DMS 273 (cell line): ENCODE results near the gene UNK.
"Not testable (repeated sequence)": the region's sequence is repeated elsewhere in the genome, so short reads cannot be mapped to it uniquely, and the experiment has no call there.

ENCODE experiments used
- DNase-seq: peaks from one replicate; lab custom pipeline; 2025; ENCODE audit not compliant: unreplicated experiment; lab: John Stamatoyannopoulos, UW

Gene UNK

DNA sequence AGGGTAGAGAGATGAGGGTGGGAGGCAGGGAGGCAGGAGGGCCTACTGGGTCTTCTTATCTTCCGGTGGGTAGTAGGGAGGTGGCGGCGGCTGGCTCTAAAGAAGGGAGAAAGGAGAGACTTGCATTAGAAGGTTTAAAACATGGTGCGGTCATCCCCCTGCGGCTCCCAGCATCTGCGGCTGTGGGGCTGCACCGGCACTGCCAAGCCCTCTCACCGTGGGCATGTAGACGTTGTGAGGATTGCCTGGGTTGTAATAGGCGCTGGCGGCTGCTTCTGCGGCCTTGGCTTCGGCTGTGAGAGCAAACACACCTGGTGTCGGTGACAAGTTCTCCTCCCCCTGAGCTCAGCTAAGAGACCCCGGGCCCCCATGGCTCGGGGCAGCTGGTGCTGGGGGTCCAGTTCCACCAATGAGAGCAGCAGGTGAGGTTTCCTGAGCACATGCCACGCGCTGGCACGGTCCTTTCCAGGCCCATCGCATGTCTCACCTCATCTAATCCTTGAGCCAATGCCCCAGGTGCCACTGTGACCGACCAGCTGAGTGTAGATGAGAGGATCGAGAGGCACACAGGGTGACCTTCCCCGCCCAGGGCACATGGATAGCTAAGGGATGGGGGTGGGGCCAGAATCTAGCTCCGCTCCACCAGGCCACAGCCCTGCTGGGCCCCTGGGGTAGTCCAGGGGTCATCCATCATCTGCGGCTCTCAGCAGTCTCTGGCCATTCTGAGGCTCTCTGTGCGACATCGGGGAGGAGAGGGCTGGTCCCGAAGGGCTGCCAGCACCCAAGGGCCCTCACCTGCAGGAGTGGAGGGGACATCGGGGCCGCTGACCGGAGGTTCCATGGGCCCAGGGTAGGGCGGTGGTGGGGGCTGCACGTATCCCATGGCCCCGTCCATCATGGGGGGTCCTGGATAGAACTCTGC, 62.3 kb downstream of the UNK start:
- no peak for DNase-seq

DNA sequence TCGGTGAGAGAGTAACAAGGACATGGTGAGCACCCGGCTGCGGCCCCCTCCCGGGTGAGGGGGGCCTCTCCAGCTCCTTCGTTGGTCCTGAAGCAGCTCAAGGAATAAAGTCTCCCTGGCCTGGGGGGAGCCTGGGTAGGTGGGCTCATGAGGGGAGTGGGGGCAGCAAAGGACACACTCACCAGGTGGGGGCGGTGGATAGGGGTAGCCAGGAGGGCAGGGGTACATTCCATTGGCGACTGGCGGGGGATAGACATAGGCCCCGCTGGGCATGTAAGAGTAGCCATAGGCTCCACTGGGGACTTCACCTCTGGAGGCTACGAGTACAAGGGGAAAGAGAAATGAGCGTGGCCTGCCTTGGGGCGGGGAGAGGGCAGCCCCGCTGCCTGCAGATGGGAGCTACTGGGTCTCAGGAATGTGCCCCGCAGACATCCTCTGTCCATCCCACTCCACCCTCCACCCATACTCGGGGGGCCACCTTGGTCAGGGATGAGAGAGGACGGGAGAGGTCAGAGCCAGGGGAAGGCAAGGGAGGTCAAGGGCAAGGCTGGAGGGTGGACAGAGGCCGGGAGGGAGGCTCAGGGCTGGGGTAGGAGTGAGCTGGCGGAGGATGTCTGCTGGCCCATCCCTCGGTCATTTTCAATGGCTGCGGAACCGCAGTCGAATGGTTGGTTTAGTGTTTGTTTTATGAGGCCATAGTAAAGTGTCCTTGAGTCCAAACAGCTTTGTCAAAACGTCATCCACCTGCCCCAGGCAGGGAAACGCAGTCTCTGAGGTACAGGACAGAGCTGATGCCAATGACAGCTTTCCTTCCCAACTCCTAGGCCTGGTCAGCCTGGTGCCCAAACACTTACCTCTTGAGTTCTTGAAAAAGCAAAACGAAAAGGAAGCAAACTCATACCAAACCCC, 63.3 kb downstream of the UNK start:
- DNase-seq: no peak

GRCh38 chr17:75848523-75849278, 64.1 kb downstream of the UNK start:
- DNase-seq: peak; percentile 83

GRCh38 chr17:75849279-75849646, 64.7 kb downstream of the UNK start:
- DNase-seq: peak; percentile 49

DNA sequence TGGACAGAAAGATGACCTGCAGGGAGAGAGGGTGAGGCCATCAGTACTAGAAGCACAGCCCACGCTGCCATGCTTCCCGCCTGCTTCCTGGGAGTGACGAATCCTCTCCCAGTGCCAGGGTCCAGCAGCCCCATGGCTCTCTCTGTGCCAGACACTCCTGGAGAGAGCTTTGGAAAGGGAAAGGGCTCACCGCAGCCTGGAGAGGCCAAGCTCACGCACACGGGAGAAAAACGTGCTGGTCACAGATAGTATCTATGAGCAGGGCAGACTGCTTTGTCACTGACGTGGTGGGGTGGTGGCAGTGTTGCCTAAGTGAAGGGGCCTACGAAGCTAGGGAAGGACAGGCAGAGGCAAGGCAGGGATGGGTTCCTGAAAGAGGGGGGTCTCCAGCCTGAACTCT, 65.1 kb downstream of the UNK start:
- no peak for DNase-seq

DNA sequence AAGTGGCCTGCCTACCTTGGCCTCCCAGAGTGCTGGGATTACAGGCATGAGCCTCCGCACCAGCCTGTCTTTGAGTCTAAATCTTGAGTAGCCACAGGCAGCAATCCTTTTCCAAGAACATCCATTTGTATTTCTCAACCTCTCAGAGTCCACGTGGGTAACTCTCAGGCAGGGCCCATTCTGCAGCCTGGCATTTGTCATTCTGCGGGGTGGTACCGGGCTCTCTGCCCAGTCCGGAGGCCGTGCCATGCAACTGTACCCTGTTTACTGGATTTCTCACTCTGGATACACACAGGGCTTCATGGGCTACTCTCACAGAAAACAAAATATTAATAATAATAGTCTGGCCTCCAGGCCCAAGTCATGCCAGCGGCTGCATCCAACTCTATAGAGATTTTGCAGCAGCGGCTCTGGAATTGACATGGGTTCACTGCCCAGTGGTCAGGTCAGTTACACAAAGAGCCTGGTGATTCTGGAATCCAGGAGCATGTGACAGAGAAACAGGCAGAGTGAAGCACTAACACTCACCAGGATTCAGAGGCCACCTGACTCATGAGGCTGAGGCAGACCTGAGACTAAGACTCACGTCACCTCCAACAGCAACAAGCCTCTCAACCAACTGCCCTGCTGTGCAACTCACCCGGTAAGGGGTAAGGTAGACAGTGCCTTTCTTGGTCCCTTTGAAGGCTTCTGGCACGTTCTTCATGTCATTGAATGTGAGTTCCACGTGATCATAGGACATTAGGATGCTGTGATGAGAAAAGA, 66.5 kb downstream of the UNK start:
- no peak for DNase-seq

DNA sequence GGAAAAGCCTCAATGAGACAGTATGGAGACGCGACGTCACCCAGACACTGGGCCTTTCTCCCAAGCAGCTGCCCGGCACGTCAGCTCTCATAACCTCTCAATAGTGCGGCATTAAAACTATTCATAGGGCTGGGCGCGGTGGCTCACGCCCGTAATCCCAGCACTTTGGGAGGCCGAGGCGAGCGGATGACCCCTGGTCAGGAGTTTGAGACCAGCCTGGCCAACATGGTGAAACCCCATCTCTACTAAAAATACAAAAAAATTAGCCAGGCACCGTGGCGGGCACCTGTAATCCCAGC, 67.0 kb downstream of the UNK start:
- DNase-seq: not testable (repeated sequence)

- DNase-seq: no peak
Measured at GRCh38 chr17:75853433-75853832, 68.8 kb downstream of the UNK start.

DNA sequence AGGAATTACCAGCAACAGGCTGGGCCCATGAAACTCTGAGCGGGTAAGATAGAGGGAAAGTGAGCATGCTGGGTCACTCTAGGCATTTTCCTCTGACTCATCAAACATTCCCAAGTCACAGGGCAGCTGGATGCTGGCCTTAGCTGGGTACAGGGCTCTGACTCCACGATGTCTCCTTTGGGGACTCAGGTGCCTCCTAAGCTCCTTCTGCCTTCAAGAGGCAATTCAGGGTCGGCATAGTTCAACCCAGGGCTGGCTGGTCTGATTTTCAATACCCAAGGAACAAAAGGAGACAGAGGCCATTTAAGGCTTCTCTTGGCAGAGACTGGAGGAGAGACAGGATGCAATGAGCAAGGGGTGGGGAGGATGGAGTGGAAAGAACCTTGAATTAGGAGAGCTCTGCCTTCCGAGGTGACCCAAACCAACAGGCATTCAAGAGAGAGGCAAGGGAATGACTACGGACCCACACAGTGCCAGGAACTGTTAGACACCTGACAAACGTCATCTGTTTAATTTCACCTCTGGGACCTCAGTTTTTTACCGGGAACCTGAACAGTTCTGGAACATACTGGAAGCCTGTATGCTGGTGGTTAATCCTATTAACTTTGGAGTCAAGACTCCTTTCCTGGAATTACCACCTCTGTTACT, 69.6 kb downstream of the UNK start:
- DNase-seq: no peak

DNA sequence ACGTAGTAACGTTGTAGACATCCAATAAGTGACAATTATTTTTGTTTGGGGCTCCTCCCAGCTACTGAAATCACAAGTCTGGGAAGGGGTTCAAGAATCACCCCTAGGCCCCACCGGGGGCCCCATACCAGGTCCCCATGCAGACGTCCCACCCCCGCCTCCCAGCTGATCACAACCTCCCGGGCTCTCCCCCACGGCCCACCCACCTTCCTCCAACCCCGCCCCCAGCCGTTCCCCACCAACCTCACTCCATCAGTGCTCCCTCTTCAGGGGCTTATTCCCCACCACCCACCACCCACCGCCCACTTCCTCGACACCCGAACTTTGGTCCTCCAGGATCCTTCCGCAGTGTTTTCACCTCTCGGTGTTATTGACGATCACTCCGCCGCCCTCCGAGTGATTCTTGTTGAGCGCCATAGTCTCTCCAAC, 70.3 kb downstream of the UNK start:
- no peak for DNase-seq

DNA sequence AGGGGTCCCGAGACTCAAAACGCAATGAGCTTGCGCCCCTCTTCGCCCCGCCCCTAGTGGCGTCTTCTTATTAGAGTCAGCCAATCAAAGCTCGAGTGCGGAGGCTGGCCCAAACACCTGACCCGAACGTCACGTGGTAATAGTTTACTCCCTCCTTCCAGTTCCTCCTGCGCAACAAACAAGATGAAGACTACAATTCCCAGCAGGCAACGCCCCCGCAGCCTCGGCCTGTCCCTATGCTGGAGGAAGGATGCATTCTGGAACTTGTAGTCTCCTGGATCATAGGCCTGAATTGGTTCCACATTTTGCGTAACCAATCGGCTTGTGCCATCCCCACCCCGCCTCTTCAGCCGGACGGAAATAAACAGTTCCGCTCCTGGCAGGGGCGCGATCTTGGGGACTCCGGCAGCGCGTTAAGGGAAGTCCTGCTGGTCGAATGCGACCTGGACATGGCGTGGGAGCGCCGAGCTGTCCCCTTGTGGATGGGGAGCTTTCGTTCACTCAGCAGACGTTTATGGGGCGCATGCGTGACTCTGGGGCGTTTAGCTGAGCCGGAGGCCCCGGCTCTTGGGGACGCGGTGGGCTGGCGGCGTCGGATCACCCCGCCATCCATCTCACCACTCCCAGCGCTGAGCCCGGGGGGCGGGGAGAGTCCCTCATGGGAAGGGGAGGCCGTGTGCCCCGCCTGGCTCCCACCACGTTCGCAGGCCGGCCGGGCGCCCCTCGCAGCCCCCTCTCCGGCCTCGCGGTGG, 70.9 kb downstream of the UNK start, which contains the start of gene WBP2:
WBP2 (minus strand) TSS at position 26 of the 752 bp plus-strand sequence. CDS start 38 bp downstream, outside the sequence.
- DNase-seq: peak; percentile 100

- DNase-seq: peak; percentile 84
Measured at GRCh38 chr17:75856062-75856756, 71.6 kb downstream of the UNK start.

- not testable (repeated sequence) for DNase-seq
Measured at GRCh38 chr17:75859358-75859757, 74.8 kb downstream of the UNK start.

DNA sequence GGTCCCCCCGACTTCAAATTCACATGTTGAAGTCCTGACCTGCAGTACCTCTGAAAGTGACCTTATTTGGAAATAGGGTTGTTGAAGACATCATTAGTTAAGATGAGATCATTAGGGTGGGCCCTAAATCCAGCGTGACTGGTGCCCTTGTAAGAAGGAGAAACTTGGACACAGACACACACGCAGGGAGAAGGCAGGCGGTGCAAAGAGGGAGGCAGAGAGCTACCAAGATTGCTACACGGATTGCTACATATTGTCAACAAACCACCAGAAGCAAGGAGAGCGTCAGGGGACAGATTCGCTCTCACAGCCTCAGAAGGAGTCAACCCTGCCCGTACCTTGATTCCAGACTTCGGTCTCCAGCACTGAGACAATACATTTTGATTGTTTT, 77.3 kb downstream of the UNK start:
- DNase-seq: peak; percentile 38

- DNase-seq: peak; percentile 75
Measured at GRCh38 chr17:75864448-75864871, 79.9 kb downstream of the UNK start.

DNA sequence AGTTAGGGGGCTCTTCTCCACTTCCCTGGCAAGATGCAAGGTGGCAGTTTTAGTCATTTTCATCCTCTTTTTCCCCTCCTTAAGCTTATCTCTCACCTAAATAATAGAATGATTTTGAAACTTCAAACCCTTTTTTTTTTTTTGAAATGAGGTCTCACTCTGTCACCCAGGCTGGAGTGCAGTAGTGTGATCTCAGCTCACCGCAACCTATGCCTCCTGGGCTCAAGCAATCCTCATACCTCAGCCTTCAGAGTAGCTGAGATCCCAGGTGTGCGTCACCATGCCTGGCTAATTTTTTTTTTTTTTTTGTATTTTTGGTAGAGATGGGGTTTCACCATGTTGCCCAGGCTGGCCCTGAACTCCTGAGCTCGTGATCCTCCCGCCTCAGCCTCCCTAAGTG, 80.3 kb downstream of the UNK start:
- not testable (repeated sequence) for DNase-seq

GRCh38 chr17:75865404-75866188, 81.0 kb downstream of the UNK start:
- not testable (repeated sequence) for DNase-seq
